Neuronal stem cell (in vitro differentiated cells): ENCODE results near the gene KLK12.

Experiments
- DNase-seq: peaks from one replicate; pipeline ENCODE4 v3.0.0-alpha.2; 2013; ENCODE audit warnings: low spot score
- H2AFZ ChIP-seq: one replicate; pipeline ENCODE4 v1.6.1; 2013; ENCODE audit warnings: mild to moderate bottlenecking, low read length, inconsistent platforms
- H2AK5ac ChIP-seq: 2 replicates; pipeline ENCODE4 v1.6.1; 2013; ENCODE audit warnings: low read depth, mild to moderate bottlenecking, inconsistent platforms, low read length, moderate library complexity, mixed read lengths
- H2BK120ac ChIP-seq: 2 replicates; pipeline ENCODE4 v1.6.1; 2013; ENCODE audit warnings: low read depth, mild to moderate bottlenecking, inconsistent platforms, low read length, moderate library complexity, mixed read lengths
- H2BK12ac ChIP-seq: one replicate; pipeline ENCODE4 v1.6.1; 2013; ENCODE audit warnings: low read length, inconsistent platforms
- H2BK15ac ChIP-seq: 2 replicates; pipeline ENCODE4 v1.6.1; 2013; ENCODE audit warnings: mild to moderate bottlenecking, low read length, inconsistent platforms, mixed read lengths
- H2BK5ac ChIP-seq: one replicate; pipeline ENCODE4 v1.6.1; 2013; ENCODE audit warnings: inconsistent platforms, mild to moderate bottlenecking, low read length, moderate library complexity
- H3K14ac ChIP-seq: one replicate; pipeline ENCODE4 v1.6.1; 2013; ENCODE audit warnings: low read length, inconsistent platforms
- H3K18ac ChIP-seq: 2 replicates; pipeline ENCODE4 v1.6.1; 2013; ENCODE audit warnings: low read length, inconsistent platforms
- H3K23ac ChIP-seq: 2 replicates; pipeline ENCODE4 v1.6.1; 2013; ENCODE audit warnings: low read depth, mild to moderate bottlenecking, mixed read lengths, low read length, inconsistent platforms; ENCODE audit not compliant: poor library complexity
- H3K27ac ChIP-seq: replicated peaks from 3 replicates; pipeline ENCODE4 v1.5.1; 2013; ENCODE audit warnings: low read length, inconsistent platforms
- H3K27me3 ChIP-seq, 3 experiments: 2 replicates each; pipeline ENCODE4 v1.6.1; 2013; ENCODE audit warnings: low read length in 3 of 3, mild to moderate bottlenecking in 2 of 3, inconsistent platforms in 1 of 3, low read depth in 1 of 3, mixed read lengths in 1 of 3, moderate library complexity in 1 of 3; ENCODE audit not compliant: control insufficient read depth in 3 of 3, insufficient read depth in 3 of 3
- H3K36me3 ChIP-seq, 2 donors: replicated peaks in 1 of 2; 2 replicates each; pipeline ENCODE4 v1.6.1; 2013; ENCODE audit warnings: low read length in 2 of 2; ENCODE audit not compliant: control insufficient read depth in 2 of 2, insufficient read depth in 2 of 2
- H3K4ac ChIP-seq: 2 replicates; pipeline ENCODE4 v1.6.1; 2013; ENCODE audit warnings: inconsistent platforms, mild to moderate bottlenecking, low read length, moderate library complexity
- H3K4me1 ChIP-seq, 2 donors: 1 replicate in 1 of 2; 2 replicates in 1 of 2; pipeline ENCODE4 v1.6.1; 2013; ENCODE audit warnings: low read length in 2 of 2, low read depth in 1 of 2; ENCODE audit not compliant: control insufficient read depth in 2 of 2, insufficient read depth in 1 of 2
- H3K4me2 ChIP-seq: one replicate; pipeline ENCODE4 v1.6.1; 2013; ENCODE audit warnings: mild to moderate bottlenecking, low read length, inconsistent platforms; ENCODE audit not compliant: insufficient read depth, poor library complexity, severe bottlenecking
- H3K4me3 ChIP-seq, 2 donors: 2 replicates each; pipeline ENCODE4 v1.5.1; 2013; ENCODE audit warnings: low read length in 2 of 2, mild to moderate bottlenecking in 2 of 2, inconsistent platforms in 1 of 2, moderate library complexity in 1 of 2
- H3K79me1 ChIP-seq: one replicate; pipeline ENCODE4 v1.6.1; 2013; ENCODE audit warnings: low read depth, mild to moderate bottlenecking, inconsistent platforms, low read length, moderate library complexity
- H3K9ac ChIP-seq: one replicate; pipeline ENCODE4 v1.6.1; 2013; ENCODE audit warnings: mild to moderate bottlenecking, low read depth, low read length, inconsistent platforms; ENCODE audit not compliant: poor library complexity
- H3K9me3 ChIP-seq, 2 donors: replicated peaks in 1 of 2; 2 replicates each; pipeline versions ENCODE3 to v1.6.1; 2013; ENCODE audit warnings: low read length in 2 of 2, mild to moderate bottlenecking in 2 of 2, inconsistent platforms in 1 of 2, low read depth in 1 of 2, mixed read lengths in 1 of 2, moderate library complexity in 1 of 2; ENCODE audit not compliant: control insufficient read depth in 2 of 2, insufficient read depth in 1 of 2
- H4K8ac ChIP-seq: one replicate; pipeline ENCODE4 v1.6.1; 2013; ENCODE audit warnings: low read depth, mild to moderate bottlenecking, inconsistent platforms, low read length, moderate library complexity
- H4K91ac ChIP-seq: one replicate; pipeline ENCODE4 v1.6.1; 2013; ENCODE audit warnings: low read length, low read depth, mild to moderate bottlenecking, inconsistent platforms; ENCODE audit not compliant: poor library complexity
- WGBS, 2 donors: extraction: QIAGEN DNeasy Blood & Tissue Kit; methylation state at CpG; one replicate each; pipeline ENCODE4 v1.1.7; 2013; ENCODE audit warnings: missing lambda C conversion rate in 2 of 2, mixed read lengths in 1 of 2; ENCODE audit not compliant: insufficient read length in 2 of 2, insufficient replicate concordance in 1 of 2; ENCODE audit errors: extremely low coverage in 2 of 2; 5-methylcytosine and 5-hydroxymethylcytosine counted together

The KLK12 gene

GRCh38 chr19:51003316-51003715, 31.5 kb downstream of the KLK12 start:
- Histone ChIP-seq H3K4me3 (no peak overlapping the region), H3K18ac (peak overlapping the region; percentile 31), H3K27me3 (peaks cover 0 to 8% (median 0%) of the 10 kb centered on the region in 3 experiments), H2AFZ (no peak overlapping the region), H4K91ac (no peak overlapping the region), H2BK15ac (peak overlapping the region; percentile 91), H3K4ac (no peak overlapping the region), H3K36me3 (no peaks in the 10 kb centered on the region), H3K4me1 (peaks cover 0 to 8% of the 10 kb centered on the region in 2 donors), H3K79me1 (no peaks in the 10 kb centered on the region), H3K4me2 (no peak overlapping the region), H2BK5ac (no peak overlapping the region), H3K27ac (no peak overlapping the region), H3K23ac (peak overlapping the region; percentile 59), H2BK120ac (peak overlapping the region; percentile 69), H2AK5ac (peak overlapping the region; percentile 76), H2BK12ac (no peak overlapping the region), H3K9ac (no peak overlapping the region), H4K8ac (no peak overlapping the region), H3K9me3 (no peaks in the 10 kb centered on the region), H3K14ac (peak overlapping the region; percentile 31)
- DNase-seq: no peak
- no CpG with 5 or more reads among the region's 7 CpGs for WGBS, 2 donors

GRCh38 chr19:51002542-51003311, 32.1 kb downstream of the KLK12 start:
- no peak overlapping the region for H3K4ac ChIP-seq
- no peak overlapping the region for H4K8ac ChIP-seq
- H2BK5ac ChIP-seq: no peak overlapping the region
- peak overlapping the region; percentile 78 for H3K18ac ChIP-seq
- H2BK12ac ChIP-seq: peak overlapping the region; percentile 63
- no CpG with 5 or more reads among the region's 42 CpGs for WGBS, 2 donors
- H3K14ac ChIP-seq: no peak overlapping the region
- H3K4me2 ChIP-seq: no peak overlapping the region
- no peaks in the 10 kb centered on the region for H3K36me3 ChIP-seq
- H4K91ac ChIP-seq: no peak overlapping the region
- peak; percentile 42 for DNase-seq
- peaks cover 0 to 8% of the 10 kb centered on the region in 2 donors for H3K4me1 ChIP-seq
- H2BK120ac ChIP-seq: peak overlapping the region; percentile 69
- no peaks in the 10 kb centered on the region for H3K79me1 ChIP-seq
- H3K9ac ChIP-seq: no peak overlapping the region
- H3K27ac ChIP-seq: no peak overlapping the region
- H3K4me3 ChIP-seq: no peak overlapping the region
- H3K9me3 ChIP-seq: no peaks in the 10 kb centered on the region
- peak overlapping the region; percentile 60 for H3K23ac ChIP-seq
- peak overlapping the region; percentile 76 for H2AK5ac ChIP-seq
- H3K27me3 ChIP-seq: peaks cover 0 to 8% (median 0%) of the 10 kb centered on the region in 3 experiments
- H2BK15ac ChIP-seq: peak overlapping the region; percentile 91
- no peak overlapping the region for H2AFZ ChIP-seq

- no peak overlapping the region for H2BK5ac ChIP-seq
- no peaks in the 10 kb centered on the region for H3K36me3 ChIP-seq
- peaks cover 0 to 8% of the 10 kb centered on the region in 2 donors for H3K4me1 ChIP-seq
- no peak overlapping the region for H2BK12ac ChIP-seq
- no CpG with 5 or more reads among the region's 12 CpGs for WGBS, 2 donors
- no peak overlapping the region for H4K91ac ChIP-seq
- H3K9ac ChIP-seq: no peak overlapping the region
- H3K4ac ChIP-seq: no peak overlapping the region
- no peak overlapping the region for H3K27ac ChIP-seq
- H2BK15ac ChIP-seq: no peak overlapping the region
- H3K4me2 ChIP-seq: no peak overlapping the region
- no peaks in the 10 kb centered on the region for H3K9me3 ChIP-seq
- no peak overlapping the region for H4K8ac ChIP-seq
- H2BK120ac ChIP-seq: no peak overlapping the region
- no peak overlapping the region for H3K18ac ChIP-seq
- H3K14ac ChIP-seq: no peak overlapping the region
- no peak overlapping the region for H3K23ac ChIP-seq
- no peak overlapping the region for H2AFZ ChIP-seq
- no peaks in the 10 kb centered on the region for H3K79me1 ChIP-seq
- no peak for DNase-seq
- H2AK5ac ChIP-seq: peak overlapping the region; percentile 76
- peaks cover 0 to 8% (median 0%) of the 10 kb centered on the region in 3 experiments for H3K27me3 ChIP-seq
- H3K4me3 ChIP-seq: no peak overlapping the region
These were observed 32.7 kb downstream of the KLK12 start for GRCh38 chr19:51002089-51002532.

GRCh38 chr19:51001515-51001914, 33.3 kb downstream of the KLK12 start, which contains the start of gene KLK8:
TSS of gene KLK8 (minus strand) at chr19:51001604. CDS start at chr19:51001167, 437 bp downstream.
- no peak within 1 kb of the TSS for H3K4me3 ChIP-seq
- peak within 1 kb of the TSS; percentile 91 for H2BK12ac ChIP-seq
- peaks cover 0 to 8% (median 0%) of the 10 kb centered on the region in 3 experiments for H3K27me3 ChIP-seq
- H2AFZ ChIP-seq: no peak within 1 kb of the TSS
- H3K4me2 ChIP-seq: peak within 1 kb of the TSS; percentile 30
- no peak for DNase-seq
- H3K9me3 ChIP-seq: no peaks in the 10 kb centered on the region
- H3K79me1 ChIP-seq: no peaks in the 10 kb centered on the region
- peak within 1 kb of the TSS; percentile 91 for H2BK15ac ChIP-seq
- WGBS, 2 donors: no CpG with 5 or more reads among the region's 7 CpGs
- peak within 1 kb of the TSS; percentile 78 for H3K18ac ChIP-seq
- no peaks in the 10 kb centered on the region for H3K36me3 ChIP-seq
- peak within 1 kb of the TSS; percentile 15 for H4K91ac ChIP-seq
- H3K4ac ChIP-seq: no peak within 1 kb of the TSS
- H3K9ac ChIP-seq: no peak within 1 kb of the TSS
- peaks cover 0 to 8% of the 10 kb centered on the region in 2 donors for H3K4me1 ChIP-seq
- peak within 1 kb of the TSS; percentile 92 for H4K8ac ChIP-seq
- H3K23ac ChIP-seq: peak within 1 kb of the TSS; percentile 60
- H2BK120ac ChIP-seq: peak within 1 kb of the TSS; percentile 90
- no peak within 1 kb of the TSS for H3K27ac ChIP-seq
- H2BK5ac ChIP-seq: no peak within 1 kb of the TSS
- H2AK5ac ChIP-seq: peak within 1 kb of the TSS; percentile 90
- H3K14ac ChIP-seq: no peak within 1 kb of the TSS
